HepG2 (cell line): ENCODE results near the gene CLDN7. TPM values are rescaled to one million over a fixed set of nuclear protein-coding genes. Genes with fewer than 3 reads are reported as not detected.

Source experiments
- DNMT3B ChIP-seq: conservative IDR thresholded peaks from 2 replicates; pipeline ENCODE4 v1.6.1; 2016; ENCODE audit warnings: missing biosample characterization, control low read depth
- GATA4 ChIP-seq: sonication (generic); IDR thresholded peaks from 2 replicates; pipeline ENCODE4 v1.6.1; 2016; ENCODE audit warnings: antibody characterized with exemption, low read depth, borderline replicate concordance
- HOXA3 ChIP-seq: sonication (generic); formaldehyde crosslinking; IDR thresholded peaks from 2 replicates; pipeline ENCODE4 v1.5.0; 2020; ENCODE audit warnings: missing genetic modification reagents
- MZF1 ChIP-seq: sonication (generic); formaldehyde crosslinking; IDR thresholded peaks from 2 replicates; pipeline ENCODE4 v1.8.1; 2023; ENCODE audit warnings: mild to moderate bottlenecking, missing genetic modification reagents, borderline replicate concordance
- POGZ ChIP-seq: sonication (generic); formaldehyde crosslinking; IDR thresholded peaks from 2 replicates; pipeline ENCODE4 v1.4.0; 2020; ENCODE audit warnings: mild to moderate bottlenecking, missing genetic modification reagents
- POLR2AphosphoS5 ChIP-seq: IDR thresholded peaks from 2 replicates; pipeline ENCODE4 v1.6.1; 2012; ENCODE audit warnings: low read depth, low read length
- SOX6 ChIP-seq, 2 experiments: fragments of 450-650 bp in 1 of 2; sonication (generic) in 1 of 2; formaldehyde crosslinking in 1 of 2; IDR thresholded peaks; 2 replicates each; pipeline versions ENCODE4 v1.4.0 to v1.6.1; 2017 to 2020; ENCODE audit warnings: antibody characterized with exemption in 1 of 2, mild to moderate bottlenecking in 1 of 2, missing genetic modification reagents in 1 of 2
- THAP11 ChIP-seq: IDR thresholded peaks from 2 replicates; pipeline ENCODE4 v1.6.1; 2016; ENCODE audit warnings: missing biosample characterization, missing genetic modification reagents
- XRCC5 ChIP-seq: fragments of 200-400 bp; formaldehyde crosslinking; optimal IDR thresholded peaks from 2 replicates; pipeline ENCODE3; 2017; ENCODE audit warnings: mild to moderate bottlenecking, low read length
- ZBTB7A ChIP-seq: sonication (generic); formaldehyde crosslinking; IDR thresholded peaks from 2 replicates; pipeline ENCODE4 v1.8.0; 2022; ENCODE audit warnings: mild to moderate bottlenecking, missing genetic modification reagents
- ZBTB7B ChIP-seq: sonication (generic); formaldehyde crosslinking; IDR thresholded peaks from 2 replicates; pipeline ENCODE4 v1.4.0; 2020; ENCODE audit warnings: missing genetic modification reagents
- ZNF329 ChIP-seq: sonication (generic); formaldehyde crosslinking; IDR thresholded peaks from 2 replicates; pipeline ENCODE4 v1.9.0; 2021; ENCODE audit warnings: low read depth, mild to moderate bottlenecking, missing genetic modification reagents
- ZNF766 ChIP-seq: sonication (generic); formaldehyde crosslinking; IDR thresholded peaks from 2 replicates; pipeline ENCODE4 v1.5.0; 2020; ENCODE audit warnings: missing genetic modification reagents, borderline replicate concordance
- polyA plus RNA-seq, 8 experiments: library from polyadenylated mRNA; depleted of rRNA in 3 of 8; stranded (reverse) in 7 of 8; unstranded in 1 of 8; fragments of >200 nt; fragmentation: Illumina TruSeq in 4 of 8; extraction: Trizol in 4 of 8; gene quantifications; 2 replicates each; pipeline versions ENCODE4 v1.2.1 to v1.2.3, GENCODE V29; 2011 to 2016; ENCODE audit warnings: low read depth in 4 of 8, missing spikeins in 1 of 8, mixed read lengths in 1 of 8; ENCODE audit not compliant: insufficient read depth in 1 of 8
- total RNA-seq, 5 experiments: library from RNA; depleted of rRNA; stranded (reverse); fragments of >200 nt; fragmentation: Illumina TruSeq; extraction: Trizol; gene quantifications; 2 replicates each; pipeline ENCODE4 v1.2.3, GENCODE V29; 2016; ENCODE audit warnings: low read depth in 1 of 5
- TF ChIP-seq, protein P1 (sequence below), 2 experiments: fragments of 450-650 bp in 1 of 2; sonication (generic) in 1 of 2; formaldehyde crosslinking in 1 of 2; IDR thresholded peaks; 2 replicates each; pipeline versions ENCODE4 v1.6.1 to v1.8.0; 2016 to 2022; ENCODE audit warnings: antibody characterized with exemption in 1 of 2, mild to moderate bottlenecking in 1 of 2, missing genetic modification reagents in 1 of 2
- TF ChIP-seq, protein P2 (sequence below): sonication (generic); formaldehyde crosslinking; IDR thresholded peaks from 2 replicates; pipeline ENCODE4 v1.4.0; 2020; ENCODE audit warnings: low read depth, missing genetic modification reagents

The CLDN7 gene
- total and polyA plus RNA-seq, 2 of the 13 experiments (the other 11 are each of a cell fraction or from before 2014, with no cell fraction given): not detected

DNA sequence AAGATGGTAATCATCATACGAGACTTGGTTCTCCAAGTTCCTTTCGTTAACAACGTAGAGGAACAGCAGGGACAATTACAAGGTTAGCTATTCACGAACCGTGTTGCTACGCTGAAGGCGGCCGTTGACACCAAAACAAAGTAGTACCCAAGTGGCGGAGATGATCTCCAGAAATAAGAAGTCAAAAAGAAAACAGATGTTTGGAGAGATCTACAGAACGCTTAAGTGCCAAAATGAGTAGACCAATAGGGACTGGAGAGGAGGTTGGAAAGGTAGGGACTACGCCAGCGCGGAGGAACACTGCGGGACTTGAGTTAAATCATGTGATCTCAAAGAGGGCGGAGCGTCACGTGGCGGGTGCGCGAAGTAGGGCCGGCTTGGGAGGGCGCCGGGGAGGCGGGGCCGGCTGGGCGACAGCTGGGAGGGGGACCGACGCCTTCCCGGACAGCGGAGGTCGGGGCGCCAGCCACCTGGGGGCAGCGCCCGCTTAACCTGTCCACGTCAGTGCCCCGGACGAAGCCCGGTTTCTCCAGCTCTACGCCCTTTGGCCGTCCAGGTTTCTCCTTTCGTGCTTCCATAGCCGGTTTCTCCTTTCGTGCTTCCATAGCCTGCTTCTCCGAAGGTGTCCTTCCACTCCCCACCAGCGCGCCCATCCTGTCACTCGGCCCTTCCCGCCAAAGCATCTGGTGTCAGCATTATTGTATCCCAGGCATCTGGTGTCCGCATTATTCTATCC lies 19.4 kb downstream of the CLDN7 start (continued):
- TF ChIP-seq, protein P1, sequence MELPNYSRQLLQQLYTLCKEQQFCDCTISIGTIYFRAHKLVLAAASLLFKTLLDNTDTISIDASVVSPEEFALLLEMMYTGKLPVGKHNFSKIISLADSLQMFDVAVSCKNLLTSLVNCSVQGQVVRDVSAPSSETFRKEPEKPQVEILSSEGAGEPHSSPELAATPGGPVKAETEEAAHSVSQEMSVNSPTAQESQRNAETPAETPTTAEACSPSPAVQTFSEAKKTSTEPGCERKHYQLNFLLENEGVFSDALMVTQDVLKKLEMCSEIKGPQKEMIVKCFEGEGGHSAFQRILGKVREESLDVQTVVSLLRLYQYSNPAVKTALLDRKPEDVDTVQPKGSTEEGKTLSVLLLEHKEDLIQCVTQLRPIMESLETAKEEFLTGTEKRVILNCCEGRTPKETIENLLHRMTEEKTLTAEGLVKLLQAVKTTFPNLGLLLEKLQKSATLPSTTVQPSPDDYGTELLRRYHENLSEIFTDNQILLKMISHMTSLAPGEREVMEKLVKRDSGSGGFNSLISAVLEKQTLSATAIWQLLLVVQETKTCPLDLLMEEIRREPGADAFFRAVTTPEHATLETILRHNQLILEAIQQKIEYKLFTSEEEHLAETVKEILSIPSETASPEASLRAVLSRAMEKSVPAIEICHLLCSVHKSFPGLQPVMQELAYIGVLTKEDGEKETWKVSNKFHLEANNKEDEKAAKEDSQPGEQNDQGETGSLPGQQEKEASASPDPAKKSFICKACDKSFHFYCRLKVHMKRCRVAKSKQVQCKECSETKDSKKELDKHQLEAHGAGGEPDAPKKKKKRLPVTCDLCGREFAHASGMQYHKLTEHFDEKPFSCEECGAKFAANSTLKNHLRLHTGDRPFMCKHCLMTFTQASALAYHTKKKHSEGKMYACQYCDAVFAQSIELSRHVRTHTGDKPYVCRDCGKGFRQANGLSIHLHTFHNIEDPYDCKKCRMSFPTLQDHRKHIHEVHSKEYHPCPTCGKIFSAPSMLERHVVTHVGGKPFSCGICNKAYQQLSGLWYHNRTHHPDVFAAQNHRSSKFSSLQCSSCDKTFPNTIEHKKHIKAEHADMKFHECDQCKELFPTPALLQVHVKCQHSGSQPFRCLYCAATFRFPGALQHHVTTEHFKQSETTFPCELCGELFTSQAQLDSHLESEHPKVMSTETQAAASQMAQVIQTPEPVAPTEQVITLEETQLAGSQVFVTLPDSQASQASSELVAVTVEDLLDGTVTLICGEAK (IDR thresholded peaks at IDR 0.05): no peak
- TF ChIP-seq, protein P1 (CRISPR knock-in tag; IDR thresholded peaks at IDR 0.05): 0 out of 2 replicates have a peak, but pooled peaks have one; percentile 56
- TF ChIP-seq XRCC5 (peak; percentile 83), ZBTB7B (CRISPR knock-in tag) (0 out of 2 replicates have a peak, but pooled peaks have one; percentile 33), DNMT3B (CRISPR knock-in tag) (peak; percentile 87), ZBTB7A (no peak), ZNF766 (CRISPR knock-in tag) (0 out of 2 replicates have a peak, but pooled peaks have one; percentile 33), POGZ (peak; percentile 59; the same call in 1 of the 2 replicates), HOXA3 (CRISPR knock-in tag) (peak; percentile 92), POLR2AphosphoS5 (peak; percentile 84), GATA4 (no peak), THAP11 (CRISPR knock-in tag) (peak; percentile 91), SOX6 (IDR thresholded peaks at IDR 0.05) (no peak), SOX6 (CRISPR knock-in tag; IDR thresholded peaks at IDR 0.05) (peak; percentile 52), ZNF329 (CRISPR knock-in tag) (0 out of 2 replicates have a peak, but pooled peaks have one; percentile 43), MZF1 (CRISPR knock-in tag) (no peak)
- TF ChIP-seq, protein P2, sequence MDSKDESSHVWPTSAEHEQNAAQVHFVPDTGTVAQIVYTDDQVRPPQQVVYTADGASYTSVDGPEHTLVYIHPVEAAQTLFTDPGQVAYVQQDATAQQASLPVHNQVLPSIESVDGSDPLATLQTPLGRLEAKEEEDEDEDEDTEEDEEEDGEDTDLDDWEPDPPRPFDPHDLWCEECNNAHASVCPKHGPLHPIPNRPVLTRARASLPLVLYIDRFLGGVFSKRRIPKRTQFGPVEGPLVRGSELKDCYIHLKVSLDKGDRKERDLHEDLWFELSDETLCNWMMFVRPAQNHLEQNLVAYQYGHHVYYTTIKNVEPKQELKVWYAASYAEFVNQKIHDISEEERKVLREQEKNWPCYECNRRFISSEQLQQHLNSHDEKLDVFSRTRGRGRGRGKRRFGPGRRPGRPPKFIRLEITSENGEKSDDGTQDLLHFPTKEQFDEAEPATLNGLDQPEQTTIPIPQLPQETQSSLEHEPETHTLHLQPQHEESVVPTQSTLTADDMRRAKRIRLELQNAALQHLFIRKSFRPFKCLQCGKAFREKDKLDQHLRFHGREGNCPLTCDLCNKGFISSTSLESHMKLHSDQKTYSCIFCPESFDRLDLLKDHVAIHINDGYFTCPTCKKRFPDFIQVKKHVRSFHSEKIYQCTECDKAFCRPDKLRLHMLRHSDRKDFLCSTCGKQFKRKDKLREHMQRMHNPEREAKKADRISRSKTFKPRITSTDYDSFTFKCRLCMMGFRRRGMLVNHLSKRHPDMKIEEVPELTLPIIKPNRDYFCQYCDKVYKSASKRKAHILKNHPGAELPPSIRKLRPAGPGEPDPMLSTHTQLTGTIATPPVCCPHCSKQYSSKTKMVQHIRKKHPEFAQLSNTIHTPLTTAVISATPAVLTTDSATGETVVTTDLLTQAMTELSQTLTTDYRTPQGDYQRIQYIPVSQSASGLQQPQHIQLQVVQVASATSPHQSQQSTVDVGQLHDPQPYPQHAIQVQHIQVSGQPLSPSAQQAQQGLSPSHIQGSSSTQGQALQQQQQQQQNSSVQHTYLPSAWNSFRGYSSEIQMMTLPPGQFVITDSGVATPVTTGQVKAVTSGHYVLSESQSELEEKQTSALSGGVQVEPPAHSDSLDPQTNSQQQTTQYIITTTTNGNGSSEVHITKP: 0 out of 2 replicates have a peak, but pooled peaks have one; percentile 32
